BJ (cell line): ENCODE measurements around the gene ZGPAT. TPM values are rescaled to one million over a fixed set of nuclear protein-coding genes. Genes with fewer than 3 reads are reported as not detected.

Source experiments
- CTCF ChIA-PET: fragments of 350-600 bp; formaldehyde crosslinking; extraction: SDS; loops from one replicate; lab custom pipeline; 2021; ENCODE audit warnings: antibody characterized with exemption, inconsistent platforms; lab: Yijun Ruan, JAX
- POLR2A ChIA-PET: fragments of 300-600 bp; sonication (Branson Sonifier 250); formaldehyde crosslinking; extraction: SDS; loops from one replicate; lab custom pipeline; 2021; ENCODE audit warnings: antibody characterized with exemption; lab: Charles Lee
- DNase-seq: peaks from one replicate; pipeline ENCODE4 v3.0.0-alpha.2; 2011; ENCODE audit warnings: low read depth
- H3K27me3 ChIP-seq: 2 replicates; pipeline ENCODE4 v1.6.0; 2011; ENCODE audit warnings: low read length; ENCODE audit not compliant: control insufficient read depth, insufficient read depth
- H3K36me3 ChIP-seq: 2 replicates; pipeline ENCODE4 v1.5.1; 2011; ENCODE audit warnings: low read length; ENCODE audit not compliant: control insufficient read depth, insufficient read depth
- H3K4me3 ChIP-seq: 2 replicates; pipeline ENCODE4 v1.5.1; 2011; ENCODE audit warnings: low read depth, mild to moderate bottlenecking, control low read depth, low read length
- CTCF ChIP-seq: IDR thresholded peaks from 2 replicates; pipeline ENCODE4 v1.5.1; 2011; ENCODE audit warnings: low read depth, mild to moderate bottlenecking, control low read depth, inconsistent platforms, low read length, moderate library complexity; ENCODE audit not compliant: insufficient read depth
- polyA plus RNA-seq: library from polyadenylated mRNA; depleted of rRNA; stranded (reverse); fragments of >200 nt; gene quantifications from 2 replicates; pipeline ENCODE4 v1.2.3, GENCODE V29; 2011

Gene ZGPAT
- polyA plus RNA-seq, 1 experiment, result 15.9 TPM

GRCh38 chr20:63687419-63688178 is 20.2 kb upstream of the ZGPAT start:
- POLR2A ChIA-PET, result interaction anchor here (0.6 kb wide), 1 partner anchor 114 kb away, joined by 5 read pairs; no protein-coding TSS in a partner anchor

DNA sequence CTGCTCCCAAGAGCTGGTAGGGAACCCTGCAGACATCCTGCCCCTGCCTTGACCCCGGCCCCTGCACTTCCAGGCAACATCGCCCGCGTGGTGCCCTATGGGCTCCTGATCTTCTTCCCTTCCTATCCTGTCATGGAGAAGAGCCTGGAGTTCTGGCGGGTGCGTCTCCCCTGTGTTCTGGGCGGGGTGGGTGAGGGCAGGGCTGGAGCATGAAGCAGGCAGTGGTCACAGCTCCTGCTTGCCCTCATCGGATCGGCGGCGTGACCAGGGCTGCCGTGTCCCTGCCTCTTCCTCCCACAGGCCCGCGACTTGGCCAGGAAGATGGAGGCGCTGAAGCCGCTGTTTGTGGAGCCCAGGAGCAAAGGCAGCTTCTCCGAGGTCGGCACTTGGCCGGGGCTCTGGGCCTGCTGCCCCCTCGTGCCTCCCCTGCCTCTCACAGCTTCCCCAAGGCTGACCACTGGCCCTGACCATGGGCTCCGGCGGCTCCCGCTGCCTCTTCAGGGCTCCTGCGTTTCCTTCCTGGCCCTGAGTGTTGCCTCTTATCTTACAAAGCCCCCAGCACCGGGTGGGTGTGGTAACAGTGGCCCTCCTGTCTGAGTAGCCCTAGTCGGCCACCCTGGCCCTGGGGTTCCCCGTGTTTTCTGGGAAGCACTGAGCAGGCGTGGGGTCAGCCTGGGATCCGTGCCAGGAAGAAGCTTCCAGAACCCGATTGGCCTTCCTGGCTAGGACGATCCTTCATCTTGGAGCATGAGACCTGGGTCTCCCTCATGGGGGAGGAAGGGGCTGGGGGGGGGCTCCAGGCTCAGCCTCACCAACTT is 19.4 kb upstream of the ZGPAT start:
- ChIA-PET POLR2A (no interaction called here), CTCF (interaction anchor here (1.5 kb wide), 1 partner anchor 151 kb away, joined by 3 read pairs; the partner anchor contains the start of gene PTK6)
- H3K4me3 ChIP-seq, result no peak overlapping the region

More at GRCh38 chr20:63687419-63688178, 20.2 kb upstream of the ZGPAT start:
- DNase-seq, result no peak
- no peak for TF ChIP-seq CTCF
- no peaks in the 10 kb centered on the region for H3K27me3 ChIP-seq
- peaks cover 3% of the 10 kb centered on the region for H3K36me3 ChIP-seq
- CTCF ChIA-PET, result interaction anchor here (1.5 kb wide), 1 partner anchor 150 kb away, joined by 3 read pairs; the partner anchor contains the start of gene PTK6
- H3K4me3 ChIP-seq, result no peak overlapping the region

DNA sequence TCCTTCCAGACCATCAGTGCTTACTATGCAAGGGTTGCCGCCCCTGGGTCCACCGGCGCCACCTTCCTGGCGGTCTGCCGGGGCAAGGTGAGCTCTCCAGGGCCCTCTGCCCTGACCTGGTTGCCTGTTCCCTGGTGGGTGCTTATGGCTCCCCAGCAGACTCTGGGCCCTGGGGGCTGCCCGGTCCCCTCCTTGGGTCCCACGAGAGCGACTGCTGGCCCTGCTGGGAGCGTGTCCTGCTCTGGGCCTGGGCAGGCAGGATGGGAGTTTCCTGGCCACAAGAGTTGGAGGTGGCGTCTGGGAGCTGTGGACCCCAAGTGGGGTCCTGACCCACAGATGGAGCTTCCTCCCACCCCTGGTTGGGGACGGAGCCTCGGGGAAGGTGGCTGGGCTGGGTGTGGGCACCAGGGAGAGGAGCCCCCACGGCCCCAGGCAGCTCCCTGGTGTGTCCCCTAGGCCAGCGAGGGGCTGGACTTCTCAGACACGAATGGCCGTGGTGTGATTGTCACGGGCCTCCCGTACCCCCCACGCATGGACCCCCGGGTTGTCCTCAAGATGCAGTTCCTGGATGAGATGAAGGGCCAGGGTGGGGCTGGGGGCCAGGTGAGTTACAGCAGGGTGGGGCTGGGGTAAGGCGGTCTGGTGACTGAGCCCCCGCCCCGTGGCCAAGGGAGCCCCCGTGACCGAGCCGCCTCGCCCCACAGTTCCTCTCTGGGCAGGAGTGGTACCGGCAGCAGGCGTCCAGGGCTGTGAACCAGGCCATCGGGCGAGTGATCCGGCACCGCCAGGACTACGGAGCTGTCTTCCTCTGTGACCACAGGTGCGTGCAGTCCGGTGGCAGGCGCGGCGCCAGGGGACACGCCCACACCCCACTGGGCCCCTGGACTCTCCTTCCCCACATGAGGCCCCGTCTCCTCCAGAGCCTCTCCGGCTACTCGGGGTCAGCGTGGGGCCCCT is 18.5 kb upstream of the ZGPAT start:
- Histone ChIP-seq H3K27me3 (no peaks in the 10 kb centered on the region), H3K36me3 (peaks cover 5% of the 10 kb centered on the region), H3K4me3 (no peak overlapping the region)
- no peak for DNase-seq
- ChIA-PET POLR2A (no interaction called here), CTCF (interaction anchor here (1.0 kb wide), 1 partner anchor 285 kb away, joined by 3 read pairs; no protein-coding TSS in a partner anchor)
- no peak for TF ChIP-seq CTCF

More for the DNA sequence above, 19.4 kb upstream of the ZGPAT start:
- peaks cover 3% of the 10 kb centered on the region for H3K36me3 ChIP-seq
- TF ChIP-seq CTCF, result no peak
- DNase-seq, result no peak
- H3K27me3 ChIP-seq, result no peaks in the 10 kb centered on the region

DNA sequence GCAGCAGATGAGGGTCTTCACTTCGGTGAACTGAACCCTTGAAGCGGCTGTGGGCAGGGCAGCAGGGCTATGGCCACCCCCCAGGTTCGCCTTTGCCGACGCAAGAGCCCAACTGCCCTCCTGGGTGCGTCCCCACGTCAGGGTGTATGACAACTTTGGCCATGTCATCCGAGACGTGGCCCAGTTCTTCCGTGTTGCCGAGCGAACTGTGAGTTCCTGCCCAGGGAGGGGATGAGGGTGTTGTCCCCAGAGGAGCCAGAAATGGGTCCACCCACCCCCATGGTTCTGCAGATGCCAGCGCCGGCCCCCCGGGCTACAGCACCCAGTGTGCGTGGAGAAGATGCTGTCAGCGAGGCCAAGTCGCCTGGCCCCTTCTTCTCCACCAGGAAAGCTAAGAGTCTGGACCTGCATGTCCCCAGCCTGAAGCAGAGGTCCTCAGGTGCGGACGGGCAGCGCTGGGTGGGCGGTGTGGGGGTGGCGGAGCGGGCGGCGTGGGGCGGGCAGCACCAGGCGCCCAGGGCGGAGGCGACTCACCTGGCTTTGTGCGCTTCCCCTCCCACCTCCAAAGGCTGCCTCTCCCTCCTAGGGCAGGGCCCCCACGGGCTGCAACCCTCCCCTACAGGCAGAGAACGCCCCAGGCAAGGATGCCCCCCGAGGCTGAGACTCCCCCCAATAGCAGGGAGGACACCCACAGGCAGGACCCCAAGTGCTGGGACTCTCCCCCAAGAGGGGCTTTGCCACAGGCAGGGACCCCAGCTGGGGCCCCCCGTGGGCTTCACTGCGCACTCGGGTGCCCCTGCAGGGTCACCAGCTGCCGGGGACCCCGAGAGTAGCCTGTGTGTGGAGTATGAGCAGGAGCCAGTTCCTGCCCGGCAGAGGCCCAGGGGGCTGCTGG is 17.6 kb upstream of the ZGPAT start:
- no peak overlapping the region for H3K4me3 ChIP-seq
- H3K27me3 ChIP-seq, result no peaks in the 10 kb centered on the region
- ChIA-PET CTCF (interaction anchor here (1.0 kb wide), 1 partner anchor 284 kb away, joined by 3 read pairs; no protein-coding TSS in a partner anchor), POLR2A (no interaction called here)
- no peak for DNase-seq
- TF ChIP-seq CTCF, result no peak
- peaks cover 6% of the 10 kb centered on the region for H3K36me3 ChIP-seq
